DND-41 (cell line): ENCODE results near the gene MLLT1.

Source experiments
- ATAC-seq: fragments of 200-7000 bp; cut with Tn5 transposase; 3 replicates; pipeline ENCODE4 v1.9.1; 2021; ENCODE audit warnings: low read depth; ENCODE audit not compliant: insufficient read depth
- DNase-seq: peaks from one replicate; pipeline ENCODE4 v3.0.0-alpha.2; 2020
- H2AFZ ChIP-seq: 2 replicates; pipeline ENCODE4 v1.6.0; 2012; ENCODE audit warnings: low read depth, low read length
- H3K27ac ChIP-seq: 2 replicates; pipeline ENCODE4 v1.5.1; 2012; ENCODE audit warnings: low read length, inconsistent platforms
- H3K27me3 ChIP-seq: fragments of 200-600 bp; sonication (generic); 2 replicates; pipeline ENCODE4 v1.6.0; 2012; ENCODE audit warnings: low read length, mild to moderate bottlenecking, inconsistent platforms; ENCODE audit not compliant: insufficient read depth, poor library complexity
- H3K36me3 ChIP-seq: 2 replicates; pipeline ENCODE4 v1.5.1; 2012; ENCODE audit warnings: low read length, inconsistent platforms; ENCODE audit not compliant: insufficient read depth
- H3K4me1 ChIP-seq: 2 replicates; pipeline ENCODE4 v1.5.1; 2012; ENCODE audit warnings: mild to moderate bottlenecking, low read length; ENCODE audit not compliant: insufficient read depth
- H3K4me2 ChIP-seq: 2 replicates; pipeline ENCODE4 v1.6.0; 2012; ENCODE audit warnings: mild to moderate bottlenecking, moderate library complexity, low read length, inconsistent platforms; ENCODE audit not compliant: insufficient read depth
- H3K4me3 ChIP-seq, 2 experiments: fragments of 200-600 bp in 1 of 2; shearing (Covaris generic) in 1 of 2; 2 replicates each; pipeline ENCODE4 v1.5.1; 2012 to 2016; ENCODE audit warnings: inconsistent platforms in 2 of 2, low read length in 2 of 2, mild to moderate bottlenecking in 2 of 2, low read depth in 1 of 2, moderate library complexity in 1 of 2
- H3K79me2 ChIP-seq: 2 replicates; pipeline ENCODE4 v1.6.0; 2012; ENCODE audit warnings: low read length, inconsistent platforms; ENCODE audit not compliant: insufficient read depth
- H3K9ac ChIP-seq: 2 replicates; pipeline ENCODE4 v1.6.0; 2012; ENCODE audit warnings: low read depth, mild to moderate bottlenecking, inconsistent platforms, low read length, moderate library complexity
- H3K9me3 ChIP-seq: 2 replicates; pipeline ENCODE4 v1.5.1; 2012; ENCODE audit warnings: low read length, moderate library complexity, mild to moderate bottlenecking, inconsistent platforms; ENCODE audit not compliant: insufficient read depth, severe bottlenecking
- H4K20me1 ChIP-seq: 2 replicates; pipeline ENCODE4 v1.6.0; 2012; ENCODE audit warnings: low read length; ENCODE audit not compliant: insufficient read depth
- CTCF ChIP-seq: IDR thresholded peaks from 2 replicates; pipeline ENCODE4 v1.5.1; 2012; ENCODE audit warnings: borderline replicate concordance, low read length, moderate library complexity, mild to moderate bottlenecking; ENCODE audit not compliant: poor library complexity, severe bottlenecking; ENCODE audit errors: extremely low read depth
- EZH2 ChIP-seq: IDR thresholded peaks from 3 replicates; pipeline ENCODE4 v1.6.1; 2012; ENCODE audit warnings: borderline replicate concordance, low read depth, mild to moderate bottlenecking, moderate library complexity, low read length, inconsistent platforms; ENCODE audit not compliant: severe bottlenecking

The MLLT1 gene

GRCh38 chr19:6236310-6237291, 43.2 kb downstream of the MLLT1 start:
- H3K9ac ChIP-seq = no peak overlapping the region
- H3K4me2 ChIP-seq = no peak overlapping the region
- peaks cover 95% of the 10 kb centered on the region for H4K20me1 ChIP-seq

GRCh38 chr19:6235031-6235951, 44.5 kb downstream of the MLLT1 start:
- Histone ChIP-seq H3K27ac (no peak overlapping the region), H3K27me3 (no peaks in the 10 kb centered on the region), H3K4me2 (no peak overlapping the region), H2AFZ (no peak overlapping the region), H3K4me1 (no peaks in the 10 kb centered on the region), H3K4me3 (no peak overlapping the region), H3K9ac (no peak overlapping the region), H4K20me1 (peaks cover 93% of the 10 kb centered on the region), H3K79me2 (peaks cover 98% of the 10 kb centered on the region), H3K36me3 (peaks cover 31% of the 10 kb centered on the region), H3K9me3 (no peaks in the 10 kb centered on the region)
- no peak for DNase-seq
- TF ChIP-seq CTCF (no peak), EZH2 (no peak)
- no peak for ATAC-seq

More at GRCh38 chr19:6236310-6237291, 43.2 kb downstream of the MLLT1 start:
- DNase-seq (no peak), ATAC-seq (no peak)
- no peak overlapping the region for H3K27ac ChIP-seq
- no peak overlapping the region for H3K4me3 ChIP-seq
- TF ChIP-seq CTCF (no peak), EZH2 (no peak)
- H3K4me1 ChIP-seq = no peaks in the 10 kb centered on the region
- no peaks in the 10 kb centered on the region for H3K9me3 ChIP-seq
- H3K36me3 ChIP-seq = peaks cover 24% of the 10 kb centered on the region
- no peaks in the 10 kb centered on the region for H3K27me3 ChIP-seq
- no peak overlapping the region for H2AFZ ChIP-seq
- H3K79me2 ChIP-seq = peaks cover 99% of the 10 kb centered on the region

GRCh38 chr19:6234527-6234926, 45.2 kb downstream of the MLLT1 start:
- H3K9ac ChIP-seq = no peak overlapping the region
- ATAC-seq (no peak), DNase-seq (no peak)
- no peak overlapping the region for H2AFZ ChIP-seq
- H3K79me2 ChIP-seq = peaks cover 98% of the 10 kb centered on the region
- no peak overlapping the region for H3K4me3 ChIP-seq
- no peaks in the 10 kb centered on the region for H3K4me1 ChIP-seq
- no peak overlapping the region for H3K27ac ChIP-seq
- H4K20me1 ChIP-seq = peaks cover 93% of the 10 kb centered on the region
- no peak overlapping the region for H3K4me2 ChIP-seq
- H3K9me3 ChIP-seq = no peaks in the 10 kb centered on the region
- peaks cover 32% of the 10 kb centered on the region for H3K36me3 ChIP-seq
- no peaks in the 10 kb centered on the region for H3K27me3 ChIP-seq
- TF ChIP-seq EZH2 = no peak
- TF ChIP-seq CTCF = no peak
